SU-DHL-6 (cell line): ENCODE measurements around the gene PUS10.
A peak's percentile ranks its signal among the peaks of the same experiment; 100 is the strongest.

Experiments used
- H2AFZ ChIP-seq: fragments of 200-600 bp; sonication (generic); 2 replicates; pipeline ENCODE4 v1.6.1; 2014; ENCODE audit warnings: low read depth, mild to moderate bottlenecking, moderate library complexity, mixed read lengths, antibody characterized with exemption, low read length; ENCODE audit not compliant: severe bottlenecking
- H3F3A ChIP-seq: fragments of 200-600 bp; shearing (Covaris generic); 2 replicates; pipeline ENCODE4 v1.6.0; 2016; ENCODE audit warnings: antibody characterized with exemption, mild to moderate bottlenecking; ENCODE audit not compliant: insufficient read depth
- H3K27ac ChIP-seq: fragments of 200-600 bp; sonication (generic); 2 replicates; pipeline ENCODE4 v1.5.1; 2016; ENCODE audit warnings: low read depth, mild to moderate bottlenecking, low read length, moderate library complexity, mixed read lengths
- H3K27me3 ChIP-seq: fragments of 200-600 bp; sonication (generic), shearing (Covaris generic); 2 replicates; pipeline ENCODE4 v1.6.0; 2014; ENCODE audit warnings: mild to moderate bottlenecking, low read length
- H3K36me3 ChIP-seq: fragments of 200-600 bp; sonication (generic); 2 replicates; pipeline ENCODE4 v1.6.1; 2014; ENCODE audit warnings: mild to moderate bottlenecking, low read length, mixed read lengths
- H3K4me2 ChIP-seq: fragments of 300-600, 200-600 bp; shearing (Covaris generic), sonication (generic); 2 replicates; pipeline ENCODE4 v1.6.0; 2014; ENCODE audit warnings: low read length, low read depth, mild to moderate bottlenecking; ENCODE audit not compliant: poor library complexity, severe bottlenecking
- H3K4me3 ChIP-seq: fragments of 200-600 bp; sonication (generic); 2 replicates; pipeline ENCODE4 v1.5.1; 2014; ENCODE audit warnings: antibody characterized with exemption, low read length, mild to moderate bottlenecking, mixed read lengths; ENCODE audit not compliant: insufficient read depth, poor library complexity, severe bottlenecking
- H3K79me2 ChIP-seq: fragments of 200-600 bp; sonication (generic); 2 replicates; pipeline ENCODE4 v1.6.1; 2014; ENCODE audit warnings: mild to moderate bottlenecking, low read length, moderate library complexity; ENCODE audit not compliant: insufficient read depth
- H3K9ac ChIP-seq: fragments of 200-600 bp; sonication (generic); 2 replicates; pipeline ENCODE4 v1.7.0; 2014; ENCODE audit warnings: mild to moderate bottlenecking, low read length
- H3K9me2 ChIP-seq: fragments of 200-600 bp; sonication (generic); replicated peaks from 2 replicates; pipeline ENCODE4 v1.6.1; 2014; ENCODE audit warnings: low read length; ENCODE audit not compliant: insufficient read depth
- H3K9me3 ChIP-seq: fragments of 200-600 bp; sonication (generic); 2 replicates; pipeline ENCODE4 v1.6.1; 2014; ENCODE audit warnings: low read length, mixed read lengths; ENCODE audit not compliant: insufficient read depth
- H4K20me1 ChIP-seq: fragments of 200-600 bp; sonication (generic); 2 replicates; pipeline ENCODE4 v1.6.1; 2014; ENCODE audit warnings: low read depth, mild to moderate bottlenecking, antibody characterized with exemption, low read length, moderate library complexity, mixed read lengths
- CTCF ChIP-seq: fragments of 200-600 bp; sonication (generic); IDR thresholded peaks from one replicate; pipeline ENCODE4 v1.5.1; 2017; ENCODE audit warnings: antibody characterized with exemption, mild to moderate bottlenecking, low read length, moderate library complexity; ENCODE audit not compliant: insufficient read depth, poor library complexity, severe bottlenecking
- EZH2phosphoT487 ChIP-seq: fragments of 200-600 bp; sonication (generic), shearing (Covaris generic); conservative IDR thresholded peaks from 2 replicates; pipeline ENCODE4 v1.6.1; 2018; ENCODE audit warnings: mild to moderate bottlenecking, antibody characterized with exemption, low read length, moderate library complexity, mixed read lengths

The PUS10 gene

GRCh38 chr2:60964651-60965498, 53.2 kb downstream of the PUS10 start:
- H3K27ac ChIP-seq: peak overlapping the region; percentile 96
- H3K9ac ChIP-seq: peak overlapping the region; percentile 40; the same call in 1 of the 2 replicates
- H3K9me3 ChIP-seq: no peaks in the 10 kb centered on the region
- peaks cover 12% of the 10 kb centered on the region; the same call in 1 of the 2 replicates for H3K79me2 ChIP-seq
- H3K36me3 ChIP-seq: no peaks in the 10 kb centered on the region
- no peaks in the 10 kb centered on the region for H3K27me3 ChIP-seq
- no peaks in the 10 kb centered on the region for H3K9me2 ChIP-seq
- no peaks in the 10 kb centered on the region for H4K20me1 ChIP-seq
- no peak overlapping the region for H3K4me3 ChIP-seq
- H2AFZ ChIP-seq: peak overlapping the region; percentile 2
- peaks cover 63% of the 10 kb centered on the region for H3F3A ChIP-seq
- TF ChIP-seq CTCF (no peak), EZH2phosphoT487 (no peak)
- peak overlapping the region; percentile 79 for H3K4me2 ChIP-seq

DNA sequence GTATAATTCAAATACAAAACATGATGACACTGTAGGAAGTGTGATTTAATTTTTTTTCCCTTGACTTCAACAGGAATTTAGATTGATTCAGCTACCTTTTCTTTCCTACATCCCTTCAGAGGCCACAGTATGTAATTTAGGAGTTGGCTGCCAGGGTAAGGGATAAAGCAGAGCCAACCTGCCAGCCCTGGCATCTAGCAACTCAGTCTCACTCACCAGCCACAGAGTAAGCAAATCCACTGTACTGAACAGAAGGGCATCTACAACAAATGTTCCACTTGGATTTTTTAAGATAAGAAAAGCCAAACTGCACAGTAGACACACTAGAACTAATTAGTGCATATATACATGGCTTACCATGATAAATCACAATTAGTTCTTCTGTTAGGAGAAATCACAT, 54.9 kb downstream of the PUS10 start:
- Histone ChIP-seq H2AFZ (no peak overlapping the region), H3K27me3 (no peaks in the 10 kb centered on the region), H3K36me3 (no peaks in the 10 kb centered on the region), H3K4me2 (no peak overlapping the region), H4K20me1 (no peaks in the 10 kb centered on the region), H3F3A (peaks cover 48% of the 10 kb centered on the region), H3K4me3 (no peak overlapping the region), H3K9ac (no peak overlapping the region), H3K9me3 (no peaks in the 10 kb centered on the region), H3K79me2 (0 out of 2 replicates have a peak, but pooled peaks cover 3% of the 10 kb centered on the region), H3K9me2 (no peaks in the 10 kb centered on the region), H3K27ac (peak overlapping the region; percentile 47)
- TF ChIP-seq CTCF (no peak), EZH2phosphoT487 (no peak)

DNA sequence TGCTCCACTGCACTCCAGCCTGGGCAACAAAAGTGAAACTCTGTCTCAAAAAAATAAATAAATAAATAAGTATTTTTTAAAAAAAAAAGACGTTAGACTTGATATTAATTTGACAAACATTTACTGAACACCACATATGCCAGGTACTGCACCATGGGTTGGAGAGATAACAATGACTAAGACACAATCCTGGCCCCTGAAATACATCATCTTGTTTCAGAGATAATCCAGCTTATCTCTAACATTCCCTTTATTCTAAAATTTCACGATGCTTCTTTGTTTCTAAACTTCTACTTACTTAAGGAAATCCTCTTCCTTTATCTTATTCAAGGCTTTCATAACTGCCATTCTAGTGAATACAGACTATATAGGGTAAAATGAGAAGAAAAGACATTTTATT, 55.5 kb downstream of the PUS10 start:
- Histone ChIP-seq H3F3A (peaks cover 41% of the 10 kb centered on the region), H3K9me3 (no peaks in the 10 kb centered on the region), H3K79me2 (no peaks in the 10 kb centered on the region), H3K4me2 (no peak overlapping the region), H2AFZ (no peak overlapping the region), H3K9ac (no peak overlapping the region), H3K27me3 (no peaks in the 10 kb centered on the region), H3K9me2 (no peaks in the 10 kb centered on the region), H3K4me3 (no peak overlapping the region), H3K27ac (peak overlapping the region; percentile 47; the same call in 1 of the 2 replicates), H4K20me1 (no peaks in the 10 kb centered on the region), H3K36me3 (no peaks in the 10 kb centered on the region)
- TF ChIP-seq EZH2phosphoT487 (no peak), CTCF (no peak)
